B cell (primary cell): ENCODE results near the gene TTLL10.

Experiments used
- EZH2 ChIP-seq: IDR thresholded peaks from 2 replicates; pipeline ENCODE4 v1.6.1; 2012; ENCODE audit warnings: borderline replicate concordance, low read depth, mild to moderate bottlenecking, moderate library complexity, low read length; ENCODE audit not compliant: insufficient read depth, poor library complexity, severe bottlenecking
- TF ChIP-seq, protein P1 (sequence below): fragments of 200-600 bp; IDR thresholded peaks from one replicate; pipeline ENCODE4 v1.8.0; 2022; ENCODE audit warnings: antibody characterized with exemption, mild to moderate bottlenecking

DNA sequence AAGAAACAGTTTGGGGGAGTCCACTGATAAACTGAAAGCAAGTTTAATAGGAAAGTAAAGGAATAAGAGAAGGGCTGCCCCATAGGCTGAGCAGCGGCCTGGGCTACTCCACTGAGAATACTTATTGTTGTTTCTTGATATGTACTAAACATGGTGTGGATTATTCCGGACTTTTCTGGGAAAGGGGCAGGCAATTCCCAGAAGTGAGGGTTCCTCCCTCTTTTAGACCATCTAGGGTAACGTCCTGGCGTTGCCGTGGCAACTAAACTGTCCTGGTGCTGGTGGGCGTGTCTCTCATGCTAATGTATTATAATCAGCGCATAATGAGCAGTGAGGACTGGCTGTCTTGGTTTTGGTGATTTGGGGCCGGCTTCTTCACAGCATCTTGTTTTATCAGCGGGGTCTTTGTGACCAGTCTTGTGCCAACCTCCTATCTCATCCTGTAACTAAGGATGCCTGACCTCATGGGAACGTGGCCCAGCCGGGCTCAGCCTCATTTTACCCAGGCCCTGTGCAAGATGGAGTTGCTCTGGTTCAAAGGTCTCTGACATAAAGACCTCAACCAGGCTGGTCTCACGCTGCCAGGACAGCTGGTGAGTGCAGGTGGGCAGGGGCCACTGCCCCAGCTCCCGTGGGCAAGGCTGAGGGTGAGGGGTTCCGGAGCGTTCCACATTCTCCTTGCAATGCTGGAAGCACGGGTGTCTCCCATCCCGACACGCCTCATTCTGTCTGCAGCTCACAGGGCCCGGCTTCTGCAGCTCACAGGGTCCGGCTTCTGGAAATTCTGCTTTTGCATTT lies 38.1 kb upstream of the TTLL10 start:
- TF ChIP-seq, protein P1, sequence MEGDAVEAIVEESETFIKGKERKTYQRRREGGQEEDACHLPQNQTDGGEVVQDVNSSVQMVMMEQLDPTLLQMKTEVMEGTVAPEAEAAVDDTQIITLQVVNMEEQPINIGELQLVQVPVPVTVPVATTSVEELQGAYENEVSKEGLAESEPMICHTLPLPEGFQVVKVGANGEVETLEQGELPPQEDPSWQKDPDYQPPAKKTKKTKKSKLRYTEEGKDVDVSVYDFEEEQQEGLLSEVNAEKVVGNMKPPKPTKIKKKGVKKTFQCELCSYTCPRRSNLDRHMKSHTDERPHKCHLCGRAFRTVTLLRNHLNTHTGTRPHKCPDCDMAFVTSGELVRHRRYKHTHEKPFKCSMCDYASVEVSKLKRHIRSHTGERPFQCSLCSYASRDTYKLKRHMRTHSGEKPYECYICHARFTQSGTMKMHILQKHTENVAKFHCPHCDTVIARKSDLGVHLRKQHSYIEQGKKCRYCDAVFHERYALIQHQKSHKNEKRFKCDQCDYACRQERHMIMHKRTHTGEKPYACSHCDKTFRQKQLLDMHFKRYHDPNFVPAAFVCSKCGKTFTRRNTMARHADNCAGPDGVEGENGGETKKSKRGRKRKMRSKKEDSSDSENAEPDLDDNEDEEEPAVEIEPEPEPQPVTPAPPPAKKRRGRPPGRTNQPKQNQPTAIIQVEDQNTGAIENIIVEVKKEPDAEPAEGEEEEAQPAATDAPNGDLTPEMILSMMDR = no peak
- TF ChIP-seq EZH2 = no peak
